ENCODE results near the gene CAPN5.

The CAPN5 gene

DNA sequence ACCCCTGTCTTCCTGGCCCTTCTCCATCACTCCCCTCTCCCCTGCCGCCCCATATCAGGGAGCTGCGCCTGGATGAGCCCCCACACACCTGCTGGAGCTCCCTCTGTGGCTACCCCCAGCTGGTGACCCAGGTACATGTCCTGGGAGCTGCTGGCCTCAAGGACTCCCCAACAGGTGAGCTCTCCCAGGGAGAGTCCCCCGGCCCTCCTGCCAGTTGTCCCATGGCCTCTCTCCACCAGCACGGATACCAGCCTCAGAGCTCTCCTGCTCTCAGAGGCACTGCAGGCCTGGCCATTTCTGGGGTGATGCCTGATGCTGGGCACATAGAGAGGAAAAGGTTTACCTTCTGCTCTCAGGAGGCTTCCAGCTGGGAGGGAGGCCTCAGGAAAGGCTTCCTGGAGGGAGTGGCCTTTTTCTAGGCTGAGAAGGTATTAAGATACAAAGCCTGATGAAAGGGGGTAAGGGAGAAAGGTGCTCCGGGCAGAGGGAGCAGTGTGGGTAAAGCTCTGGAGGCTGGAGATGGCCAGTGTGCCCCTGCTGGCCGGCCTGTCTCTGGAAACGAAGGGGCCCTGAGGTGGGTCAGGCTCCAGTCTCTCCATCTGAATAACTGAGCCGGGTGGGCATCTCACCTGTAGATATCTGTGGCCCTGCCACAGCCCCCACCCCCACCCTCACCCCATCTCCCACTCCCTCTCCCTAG, 55.3 kb downstream of the CAPN5 start:
- no peak for DNase-seq (ENCODE audit: low read depth in 1 of 2, low spot score in 1 of 2)
- Histone ChIP-seq H3K27ac (replicated peaks) (no peak overlapping the region), H3K4me3 (replicated peaks; ENCODE audit: insufficient read depth, low read length) (no peak overlapping the region), H3K27me3 (ENCODE audit: insufficient read depth, poor library complexity, severe bottlenecking) (no peaks in the 10 kb centered on the region)
- TF ChIP-seq GABPA (IDR thresholded peaks at IDR 0.05; ENCODE audit: low read depth) (no peak), POLR2AphosphoS5 (IDR thresholded peaks at IDR 0.05; ENCODE audit: low read depth) (no peak), SPI1 (IDR thresholded peaks at IDR 0.05; ENCODE audit: borderline replicate concordance, low read depth) (no peak)
- TF ChIP-seq, protein P1, sequence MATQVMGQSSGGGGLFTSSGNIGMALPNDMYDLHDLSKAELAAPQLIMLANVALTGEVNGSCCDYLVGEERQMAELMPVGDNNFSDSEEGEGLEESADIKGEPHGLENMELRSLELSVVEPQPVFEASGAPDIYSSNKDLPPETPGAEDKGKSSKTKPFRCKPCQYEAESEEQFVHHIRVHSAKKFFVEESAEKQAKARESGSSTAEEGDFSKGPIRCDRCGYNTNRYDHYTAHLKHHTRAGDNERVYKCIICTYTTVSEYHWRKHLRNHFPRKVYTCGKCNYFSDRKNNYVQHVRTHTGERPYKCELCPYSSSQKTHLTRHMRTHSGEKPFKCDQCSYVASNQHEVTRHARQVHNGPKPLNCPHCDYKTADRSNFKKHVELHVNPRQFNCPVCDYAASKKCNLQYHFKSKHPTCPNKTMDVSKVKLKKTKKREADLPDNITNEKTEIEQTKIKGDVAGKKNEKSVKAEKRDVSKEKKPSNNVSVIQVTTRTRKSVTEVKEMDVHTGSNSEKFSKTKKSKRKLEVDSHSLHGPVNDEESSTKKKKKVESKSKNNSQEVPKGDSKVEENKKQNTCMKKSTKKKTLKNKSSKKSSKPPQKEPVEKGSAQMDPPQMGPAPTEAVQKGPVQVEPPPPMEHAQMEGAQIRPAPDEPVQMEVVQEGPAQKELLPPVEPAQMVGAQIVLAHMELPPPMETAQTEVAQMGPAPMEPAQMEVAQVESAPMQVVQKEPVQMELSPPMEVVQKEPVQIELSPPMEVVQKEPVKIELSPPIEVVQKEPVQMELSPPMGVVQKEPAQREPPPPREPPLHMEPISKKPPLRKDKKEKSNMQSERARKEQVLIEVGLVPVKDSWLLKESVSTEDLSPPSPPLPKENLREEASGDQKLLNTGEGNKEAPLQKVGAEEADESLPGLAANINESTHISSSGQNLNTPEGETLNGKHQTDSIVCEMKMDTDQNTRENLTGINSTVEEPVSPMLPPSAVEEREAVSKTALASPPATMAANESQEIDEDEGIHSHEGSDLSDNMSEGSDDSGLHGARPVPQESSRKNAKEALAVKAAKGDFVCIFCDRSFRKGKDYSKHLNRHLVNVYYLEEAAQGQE (IDR thresholded peaks at IDR 0.05; ENCODE audit: insufficient replicate concordance, low read depth), result no peak
- TF ChIP-seq, protein P2, sequence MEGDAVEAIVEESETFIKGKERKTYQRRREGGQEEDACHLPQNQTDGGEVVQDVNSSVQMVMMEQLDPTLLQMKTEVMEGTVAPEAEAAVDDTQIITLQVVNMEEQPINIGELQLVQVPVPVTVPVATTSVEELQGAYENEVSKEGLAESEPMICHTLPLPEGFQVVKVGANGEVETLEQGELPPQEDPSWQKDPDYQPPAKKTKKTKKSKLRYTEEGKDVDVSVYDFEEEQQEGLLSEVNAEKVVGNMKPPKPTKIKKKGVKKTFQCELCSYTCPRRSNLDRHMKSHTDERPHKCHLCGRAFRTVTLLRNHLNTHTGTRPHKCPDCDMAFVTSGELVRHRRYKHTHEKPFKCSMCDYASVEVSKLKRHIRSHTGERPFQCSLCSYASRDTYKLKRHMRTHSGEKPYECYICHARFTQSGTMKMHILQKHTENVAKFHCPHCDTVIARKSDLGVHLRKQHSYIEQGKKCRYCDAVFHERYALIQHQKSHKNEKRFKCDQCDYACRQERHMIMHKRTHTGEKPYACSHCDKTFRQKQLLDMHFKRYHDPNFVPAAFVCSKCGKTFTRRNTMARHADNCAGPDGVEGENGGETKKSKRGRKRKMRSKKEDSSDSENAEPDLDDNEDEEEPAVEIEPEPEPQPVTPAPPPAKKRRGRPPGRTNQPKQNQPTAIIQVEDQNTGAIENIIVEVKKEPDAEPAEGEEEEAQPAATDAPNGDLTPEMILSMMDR (IDR thresholded peaks at IDR 0.05; ENCODE audit: insufficient read depth, low read length), result no peak

DNA sequence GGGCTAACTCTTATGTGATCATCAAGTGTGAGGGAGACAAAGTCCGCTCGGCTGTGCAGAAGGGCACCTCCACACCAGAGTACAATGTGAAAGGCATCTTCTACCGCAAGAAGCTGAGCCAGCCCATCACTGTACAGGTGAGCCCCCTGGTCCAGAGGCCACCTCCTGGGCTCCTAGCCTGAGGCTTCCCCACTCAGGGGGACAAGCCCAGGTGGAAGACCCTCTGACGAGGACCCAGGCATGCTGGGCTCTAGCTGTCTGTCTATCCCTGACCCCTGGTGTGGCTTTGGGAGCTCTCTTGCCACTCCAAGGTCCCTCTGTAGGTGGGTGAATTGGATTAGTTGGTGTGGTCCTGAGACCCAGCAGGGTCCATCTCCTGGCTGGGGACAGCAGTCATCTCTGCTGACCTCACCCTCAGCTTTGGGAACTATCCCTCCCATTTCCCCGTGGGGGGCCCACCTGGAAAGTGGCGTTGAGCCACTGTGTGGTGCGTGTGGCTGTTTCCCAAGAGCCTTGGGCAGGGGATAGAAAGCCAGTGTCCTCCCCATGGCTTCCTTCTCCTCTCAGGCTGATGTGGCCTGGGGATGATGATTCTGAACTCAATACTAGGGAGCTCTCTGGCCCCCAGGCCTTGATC, 55.9 kb downstream of the CAPN5 start:
- no peak for DNase-seq (ENCODE audit: low read depth in 1 of 2, low spot score in 1 of 2)
- H3K27ac ChIP-seq (replicated peaks), result no peak overlapping the region
- no peak overlapping the region for H3K4me3 ChIP-seq (replicated peaks; ENCODE audit: insufficient read depth, low read length)
- no peak for TF ChIP-seq SPI1 (IDR thresholded peaks at IDR 0.05; ENCODE audit: borderline replicate concordance, low read depth)
- TF ChIP-seq, protein P2 (IDR thresholded peaks at IDR 0.05; ENCODE audit: insufficient read depth, low read length), result no peak
- no peak for TF ChIP-seq POLR2AphosphoS5 (IDR thresholded peaks at IDR 0.05; ENCODE audit: low read depth)
- no peak for TF ChIP-seq GABPA (IDR thresholded peaks at IDR 0.05; ENCODE audit: low read depth)
- TF ChIP-seq, protein P1 (IDR thresholded peaks at IDR 0.05; ENCODE audit: insufficient replicate concordance, low read depth), result no peak
- H3K27me3 ChIP-seq (ENCODE audit: insufficient read depth, poor library complexity, severe bottlenecking), result no peaks in the 10 kb centered on the region

DNA sequence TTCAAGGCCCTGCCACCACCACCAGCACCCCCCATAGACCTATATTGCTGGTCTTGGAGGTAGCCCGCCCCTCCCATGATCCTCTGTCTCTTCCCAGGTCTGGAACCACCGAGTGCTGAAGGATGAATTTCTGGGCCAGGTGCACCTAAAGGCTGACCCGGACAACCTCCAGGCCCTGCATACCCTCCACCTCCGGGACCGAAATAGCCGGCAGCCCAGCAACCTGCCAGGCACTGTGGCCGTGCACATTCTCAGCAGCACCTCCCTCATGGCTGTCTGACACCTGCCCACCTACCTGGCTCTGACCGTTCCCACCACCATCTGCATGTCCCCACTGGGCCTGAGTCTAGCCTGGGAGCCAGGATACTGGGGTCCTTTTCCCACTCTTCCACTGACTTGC, 56.8 kb downstream of the CAPN5 start:
- TF ChIP-seq SPI1 (IDR thresholded peaks at IDR 0.05; ENCODE audit: borderline replicate concordance, low read depth), result no peak
- TF ChIP-seq, protein P1 (IDR thresholded peaks at IDR 0.05; ENCODE audit: insufficient replicate concordance, low read depth), result no peak
- H3K4me3 ChIP-seq (replicated peaks; ENCODE audit: insufficient read depth, low read length), result no peak overlapping the region
- H3K27me3 ChIP-seq (ENCODE audit: insufficient read depth, poor library complexity, severe bottlenecking), result no peaks in the 10 kb centered on the region
- no peak overlapping the region for H3K27ac ChIP-seq (replicated peaks)
- DNase-seq (ENCODE audit: low read depth in 1 of 2, low spot score in 1 of 2), result no peak

Measured in HL-60 (cell line).